Activated CD8-positive, alpha-beta memory T cell treated with anti-CD3 and anti-CD28 coated beads, Interleukin-2, amount 50 U/mL, for 24 hours (primary cell): ENCODE measurements around the gene TAS2R14.

Experiments
- DNase-seq: peaks from one replicate; pipeline ENCODE4 v3.0.0-alpha.2; 2020; ENCODE audit errors: extremely low read depth

Gene TAS2R14

GRCh38 chr12:10909462-10909861 lies 29.6 kb downstream of the TAS2R14 start, which contains the start of gene TAS2R13:
TAS2R13 (minus strand) TSS chr12:10909562; CDS start chr12:10909298, 264 bp downstream.
- DNase-seq = no peak

- no peak for DNase-seq
Observed at GRCh38 chr12:10904686-10905085, 34.4 kb downstream of the TAS2R14 start.

GRCh38 chr12:10901427-10901826 lies 37.6 kb downstream of the TAS2R14 start:
- DNase-seq = no peak

DNA sequence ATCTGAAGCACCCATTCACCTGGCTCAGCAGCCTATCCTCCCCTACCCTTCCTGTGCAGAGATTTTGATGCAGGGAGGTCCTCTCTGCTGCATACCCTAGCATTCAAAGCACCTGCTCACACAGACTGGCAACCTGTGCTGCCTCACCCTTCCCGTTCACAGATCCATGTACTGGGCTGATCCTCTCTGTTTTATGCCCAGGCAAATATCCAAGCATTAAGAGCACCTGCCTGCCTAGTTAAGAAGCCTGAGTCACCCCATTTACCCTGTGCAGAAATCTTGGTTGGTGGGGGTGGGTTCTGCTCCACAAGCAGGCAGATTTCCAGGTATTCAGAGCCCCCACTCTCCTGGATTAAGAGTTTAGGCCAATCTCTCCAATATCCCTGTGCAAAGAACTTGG lies 38.1 kb downstream of the TAS2R14 start:
- DNase-seq = no peak

GRCh38 chr12:10900530-10900929 lies 38.5 kb downstream of the TAS2R14 start:
- DNase-seq = no peak

DNA sequence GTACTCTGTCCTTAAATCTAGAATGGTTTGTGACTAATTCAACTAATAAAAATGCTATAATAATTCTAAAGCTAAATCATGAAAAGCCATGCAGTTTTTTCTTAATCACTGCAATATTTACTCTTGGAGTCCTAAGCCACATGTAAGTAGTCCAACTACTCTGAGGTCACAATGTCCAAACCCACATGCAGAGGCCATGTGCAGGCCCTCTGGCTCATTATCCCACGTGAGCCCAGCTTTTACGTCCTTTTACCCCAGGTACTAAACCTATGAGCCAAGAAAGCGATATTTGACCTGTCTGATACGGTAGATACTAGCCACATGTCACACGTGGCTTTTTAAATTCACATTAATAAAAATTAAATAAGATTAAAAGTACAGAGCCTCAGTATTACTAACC lies 42.2 kb downstream of the TAS2R14 start:
- DNase-seq = no peak

DNA sequence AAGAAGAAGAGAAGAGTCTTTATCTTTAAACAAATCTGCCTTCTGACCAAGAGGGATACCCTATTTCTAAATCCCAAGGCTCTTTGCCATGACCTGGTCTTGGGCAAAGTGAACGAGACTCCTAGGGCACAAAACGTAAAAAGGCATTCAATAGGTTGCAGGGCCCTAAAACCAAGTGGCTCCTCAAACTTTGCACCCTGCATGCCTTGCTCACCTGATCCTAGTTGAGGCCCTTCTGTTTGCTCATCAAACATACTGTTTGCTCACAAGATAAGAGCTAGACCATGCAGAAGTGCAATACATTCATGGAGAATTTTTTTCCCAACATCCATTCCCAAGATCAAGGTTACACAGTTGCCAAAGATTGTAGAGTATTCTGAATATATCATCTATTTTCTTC lies 47.1 kb downstream of the TAS2R14 start:
- no peak for DNase-seq

- no peak for DNase-seq
Observed at GRCh38 chr12:10889226-10889625, 49.8 kb downstream of the TAS2R14 start.
